HCT116 (cell line): ENCODE measurements around the gene TRPM1. TPM values are rescaled to one million over a fixed set of nuclear protein-coding genes. Genes with fewer than 3 reads are reported as not detected.

ENCODE experiments used
- ATAC-seq: fragments of 200-7000 bp; cut with Tn5 transposase; 2 replicates; pipeline ENCODE4 v1.9.1; 2020; ENCODE audit warnings: mild to moderate bottlenecking, moderate library complexity
- BruUV-seq: library from RNA; stranded (reverse); fragments of 400-500 nt; replicated peaks from 2 replicates; lab custom pipeline; 2021; lab: Mats Ljungman, UMichigan
- CTCF ChIA-PET: fragments of 300-600 bp; sonication (Branson Sonifier 250); formaldehyde crosslinking; loops from one replicate; lab custom pipeline; 2021; ENCODE audit warnings: antibody characterized with exemption; lab: Charles Lee
- POLR2A ChIA-PET: fragments of 300-600, 350-600 bp; sonication (Branson Sonifier 250); formaldehyde crosslinking; loops from one replicate; lab custom pipeline; 2021; ENCODE audit warnings: antibody characterized with exemption; lab: Charles Lee
- RAD21 ChIA-PET, 2 experiments: fragments of 300-600 bp; sonication (Branson Sonifier 250); formaldehyde crosslinking; loops; one replicate each; lab custom pipeline; 2023; ENCODE audit warnings: low total read pairs in 2 of 2; ENCODE audit not compliant: uncharacterized antibody in 2 of 2, unreplicated experiment in 2 of 2, low non-redundant PET in 1 of 2; lab: Charles Lee
- DNase-seq: peaks from one replicate; pipeline ENCODE4 v3.0.0-alpha.2; 2010; ENCODE audit warnings: low read depth, low spot score
- H2AFZ ChIP-seq: fragments of 200-600 bp; shearing (Covaris generic), sonication (generic); 2 replicates; pipeline ENCODE4 v1.6.1; 2017; ENCODE audit warnings: low read depth, mixed run types, mixed read lengths, antibody characterized with exemption, low read length; ENCODE audit not compliant: poor library complexity, severe bottlenecking
- H3K27ac ChIP-seq: 2 replicates; pipeline ENCODE4 v1.5.1; 2012; ENCODE audit warnings: low read depth, low read length
- H3K27me3 ChIP-seq: fragments of 200-600 bp; sonication (generic); 2 replicates; pipeline ENCODE4 v1.6.1; 2016; ENCODE audit warnings: mixed run types, low read length, mixed read lengths; ENCODE audit not compliant: insufficient read depth
- H3K36me3 ChIP-seq, 2 experiments: fragments of 200-500 bp in 1 of 2; fragments of 200-600 bp in 1 of 2; sonication (Bioruptor generic) in 1 of 2; sonication (generic) in 1 of 2; 2 replicates each; pipeline versions ENCODE4 v1.5.1 to v1.6.1; 2014 to 2016; ENCODE audit warnings: low read length in 2 of 2, inconsistent platforms in 1 of 2, mixed read lengths in 1 of 2, mixed run types in 1 of 2; ENCODE audit not compliant: insufficient read depth in 2 of 2, control insufficient read depth in 1 of 2
- H3K4me1 ChIP-seq, 2 experiments: fragments of 200-600 bp in 1 of 2; sonication (generic) in 1 of 2; 2 replicates each; pipeline versions ENCODE4 v1.5.1 to v1.6.1; 2012 to 2017; ENCODE audit warnings: low read length in 2 of 2, inconsistent platforms in 1 of 2, mild to moderate bottlenecking in 1 of 2, mixed read lengths in 1 of 2, mixed run types in 1 of 2, moderate library complexity in 1 of 2; ENCODE audit not compliant: insufficient read depth in 2 of 2, control insufficient read depth in 1 of 2
- H3K4me2 ChIP-seq: fragments of 200-600 bp; sonication (generic); 2 replicates; pipeline ENCODE4 v1.6.1; 2017; ENCODE audit warnings: mixed run types, low read length, mixed read lengths
- H3K4me3 ChIP-seq, 2 experiments: fragments of 200-600 bp in 1 of 2; sonication (generic) in 1 of 2; replicated peaks in 1 of 2; 2 replicates each; pipeline ENCODE4 v1.5.1; 2011 to 2016; ENCODE audit warnings: low read length in 2 of 2, control low read depth in 1 of 2, low read depth in 1 of 2, mild to moderate bottlenecking in 1 of 2, mixed read lengths in 1 of 2, mixed run types in 1 of 2
- H3K79me2 ChIP-seq: fragments of 200-600 bp; sonication (generic); 2 replicates; pipeline ENCODE4 v1.6.1; 2017; ENCODE audit warnings: mild to moderate bottlenecking, mixed run types, low read length, moderate library complexity, mixed read lengths; ENCODE audit not compliant: insufficient read depth
- H3K9ac ChIP-seq: fragments of 200-600 bp; sonication (generic); 2 replicates; pipeline ENCODE4 v1.6.1; 2016; ENCODE audit warnings: low read length, mixed read lengths
- H3K9me2 ChIP-seq: fragments of 200-600 bp; sonication (generic), shearing (Covaris generic); 2 replicates; pipeline ENCODE4 v1.6.1; 2017; ENCODE audit warnings: mixed run types, mild to moderate bottlenecking, moderate library complexity; ENCODE audit not compliant: insufficient read depth
- H3K9me3 ChIP-seq, 2 experiments: fragments of 200-500 bp in 1 of 2; fragments of 200-600 bp in 1 of 2; sonication (Bioruptor generic) in 1 of 2; sonication (generic) in 1 of 2; 2 replicates each; pipeline ENCODE4 v1.6.1; 2014 to 2017; ENCODE audit warnings: low read length in 2 of 2, mixed read lengths in 2 of 2, inconsistent platforms in 1 of 2, low read depth in 1 of 2, mild to moderate bottlenecking in 1 of 2, mixed run types in 1 of 2, moderate library complexity in 1 of 2; ENCODE audit not compliant: control insufficient read depth in 1 of 2, insufficient read depth in 1 of 2
- H4K20me1 ChIP-seq: fragments of 200-600 bp; sonication (generic), shearing (Covaris generic); 2 replicates; pipeline ENCODE4 v1.6.1; 2017; ENCODE audit warnings: mixed run types, mild to moderate bottlenecking, moderate library complexity; ENCODE audit not compliant: insufficient read depth
- CBX3 ChIP-seq: IDR thresholded peaks from 2 replicates; pipeline ENCODE4 v1.6.1; 2012; ENCODE audit warnings: low read depth
- CEBPB ChIP-seq: IDR thresholded peaks from 2 replicates; pipeline ENCODE4 v1.6.1; 2012; ENCODE audit warnings: low read depth
- EGR1 ChIP-seq: IDR thresholded peaks from 2 replicates; pipeline ENCODE4 v1.6.1; 2012; ENCODE audit warnings: low read depth
- ELF1 ChIP-seq: IDR thresholded peaks from 2 replicates; pipeline ENCODE4 v1.6.1; 2012; ENCODE audit warnings: low read depth, borderline replicate concordance
- EZH2 ChIP-seq: fragments of 200-600 bp; sonication (generic); IDR thresholded peaks from 2 replicates; pipeline ENCODE4 v1.6.1; 2017; ENCODE audit warnings: antibody characterized with exemption, mixed run types
- FOSL1 ChIP-seq: IDR thresholded peaks from 2 replicates; pipeline ENCODE4 v1.6.1; 2012; ENCODE audit warnings: low read depth
- JUND ChIP-seq: IDR thresholded peaks from 2 replicates; pipeline ENCODE4 v1.6.1; 2012
- MAX ChIP-seq: IDR thresholded peaks from 2 replicates; pipeline ENCODE4 v1.6.1; 2012
- POLR2A ChIP-seq: IDR thresholded peaks from 2 replicates; pipeline ENCODE4 v1.7.0; 2011; ENCODE audit warnings: borderline replicate concordance; ENCODE audit not compliant: insufficient read depth, insufficient read length; ENCODE audit errors: extremely low read depth
- POLR2AphosphoS5 ChIP-seq: IDR thresholded peaks from 2 replicates; pipeline ENCODE4 v1.6.1; 2011; ENCODE audit warnings: mild to moderate bottlenecking, low read depth, low read length, moderate library complexity
- RAD21 ChIP-seq: IDR thresholded peaks from 2 replicates; pipeline ENCODE4 v1.6.1; 2012; ENCODE audit warnings: low read depth, mild to moderate bottlenecking
- SIN3A ChIP-seq: IDR thresholded peaks from 2 replicates; pipeline ENCODE4 v1.6.1; 2012; ENCODE audit warnings: low read depth
- SP1 ChIP-seq: IDR thresholded peaks from 2 replicates; pipeline ENCODE4 v1.6.1; 2012; ENCODE audit warnings: low read depth
- SRF ChIP-seq: IDR thresholded peaks from 2 replicates; pipeline ENCODE4 v1.6.1; 2012; ENCODE audit warnings: low read depth
- TCF7L2 ChIP-seq: IDR thresholded peaks from 2 replicates; pipeline ENCODE4 v1.7.0; 2011; ENCODE audit warnings: borderline replicate concordance, inconsistent platforms; ENCODE audit not compliant: insufficient read depth, insufficient read length; ENCODE audit errors: extremely low read depth
- ZNF274 ChIP-seq: fragments of 200-500 bp; sonication (Bioruptor generic); IDR thresholded peaks from 2 replicates; pipeline ENCODE4 v1.6.1; 2014; ENCODE audit warnings: mild to moderate bottlenecking, low read depth, low read length, inconsistent platforms
- intact Hi-C: fragments of 100-400 bp; cut with micrococcal nuclease; formaldehyde crosslinking; loops from 2 replicates; pipeline ENCODE4 v1.10.0; 2022
- total RNA-seq: library from RNA; stranded (reverse); gene quantifications from one replicate; pipeline ENCODE4 v1.2.1, GENCODE V29; 2021; ENCODE audit not compliant: unreplicated experiment
- TF ChIP-seq, protein P1 (sequence below): IDR thresholded peaks from 2 replicates; pipeline ENCODE4 v1.6.1; 2012

Gene TRPM1
- total RNA-seq, 1 experiment from 2014 or later = not detected

GRCh38 chr15:30992249-30992864 lies 109.2 kb downstream of the TRPM1 start:
- Histone ChIP-seq H2AFZ (no peak overlapping the region), H3K27me3 (no peaks in the 10 kb centered on the region), H3K9me2 (no peaks in the 10 kb centered on the region), H3K9me3 (no peaks in the 10 kb centered on the region), H3K9ac (peak overlapping the region; percentile 87), H3K4me1 (peaks cover 10 to 23% of the 10 kb centered on the region in 2 experiments; a peak in 3 of 4 replicates), H3K36me3 (no peaks in the 10 kb centered on the region), H3K4me2 (peak overlapping the region; percentile 89), H3K27ac (peak overlapping the region; percentile 99), H4K20me1 (no peaks in the 10 kb centered on the region), H3K4me3 (peak overlapping the region; percentile 92 to 93), H3K79me2 (peaks cover 15% of the 10 kb centered on the region)
- ATAC-seq = peak; percentile 26; the same call in 1 of the 2 replicates
- intact Hi-C loops = no loop called here
- RAD21 ChIA-PET = no interaction called here
- POLR2A ChIA-PET = interaction anchor here (1.2 kb wide), 1 partner anchor 89 kb away, joined by 4 read pairs; the partner anchor contains the start of gene FAN1
- CTCF ChIA-PET = interaction anchor here (0.6 kb wide), 1 partner anchor 137 kb away, joined by 3 read pairs; no protein-coding TSS in a partner anchor
- DNase-seq = no peak
- TF ChIP-seq MAX (peak; percentile 62), ELF1 (no peak), SRF (no peak)
- TSS peak; percentile 89 for BruUV-seq

DNA sequence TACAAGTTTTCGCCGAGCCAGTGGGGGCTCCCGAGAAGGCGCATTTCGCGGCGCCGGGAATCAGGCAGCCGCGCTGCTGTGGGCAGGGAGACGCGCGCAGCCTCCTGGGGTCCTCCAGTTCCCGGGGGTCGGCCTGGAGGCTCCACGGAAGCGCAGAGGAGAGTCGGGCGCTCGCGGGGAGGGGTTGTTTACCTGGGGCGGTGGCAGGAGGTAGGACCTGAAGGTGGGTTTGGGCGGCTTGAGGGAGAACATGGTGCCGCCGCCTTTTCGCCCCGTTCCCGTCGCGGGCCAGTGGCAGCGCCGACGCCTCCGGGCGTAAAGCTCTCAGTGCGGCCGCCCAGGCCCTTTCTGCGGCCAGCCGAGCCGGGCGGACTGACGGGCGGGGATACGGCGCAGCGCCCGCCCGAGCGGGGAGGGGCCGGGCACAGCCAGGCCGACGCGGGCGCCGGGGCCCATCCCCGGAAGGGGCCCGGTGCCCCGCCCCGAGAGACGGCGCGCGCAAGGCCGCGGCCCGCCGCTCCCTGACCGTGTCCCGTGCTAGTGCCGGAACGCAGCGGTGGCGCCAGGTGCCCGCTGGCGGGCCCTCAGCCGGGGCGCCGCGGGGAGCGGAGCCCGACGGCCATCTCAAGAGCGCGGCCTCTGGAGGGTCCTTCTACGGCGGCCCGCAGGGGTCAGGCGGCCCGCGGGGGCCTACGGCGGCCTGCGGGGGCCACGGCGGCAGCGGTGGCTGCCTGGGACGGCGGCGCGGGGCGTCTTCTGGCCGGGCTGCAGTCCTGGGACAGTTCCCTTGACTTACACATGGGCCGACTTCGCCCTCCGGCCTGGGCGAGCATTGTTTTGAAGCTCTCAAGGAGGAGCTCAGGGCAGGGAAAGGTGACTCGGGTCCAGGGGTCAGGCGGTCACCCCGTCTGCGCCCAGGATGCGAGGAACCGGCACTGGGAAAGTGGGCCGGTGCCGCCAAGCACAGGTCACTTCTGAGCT lies 110.0 kb downstream of the TRPM1 start, which contains the start of gene MTMR10:
MTMR10 (minus strand) TSS at position 374 of the 981 bp plus-strand sequence; CDS start at position 252, 122 bp downstream.
- DNase-seq (peak; percentile 36), ATAC-seq (peak; percentile 94)
- Histone ChIP-seq H2AFZ (no peak within 1 kb of the TSS), H3K9me2 (no peaks in the 10 kb centered on the region), H3K4me3 (peak within 1 kb of the TSS; percentile 92 to 93), H3K79me2 (peaks cover 15% of the 10 kb centered on the region), H3K27ac (peak within 1 kb of the TSS; percentile 99), H3K9ac (peak within 1 kb of the TSS; percentile 87), H3K4me1 (peaks cover 10 to 23% of the 10 kb centered on the region in 2 experiments; a peak in 3 of 4 replicates), H3K9me3 (no peaks in the 10 kb centered on the region), H3K27me3 (no peaks in the 10 kb centered on the region), H3K36me3 (peaks cover 0 to 2% of the 10 kb centered on the region in 2 experiments; a peak in 1 of 4 replicates), H3K4me2 (peak within 1 kb of the TSS; percentile 89), H4K20me1 (no peaks in the 10 kb centered on the region)
- RAD21 ChIA-PET = no interaction called here
- POLR2A ChIA-PET = interaction anchor here (1.2 kb wide), 1 partner anchor 88 kb away, joined by 4 read pairs; the partner anchor contains the start of gene FAN1
- CTCF ChIA-PET = interaction anchor here (0.6 to 1.1 kb wide), 2 partner anchors 137 to 138 kb away, joined by 3 read pairs; no protein-coding TSS in a partner anchor
- intact Hi-C loops = no loop called here
- no TSS peak for BruUV-seq
- TF ChIP-seq ELF1 = peak; percentile 25; the same call in 1 of the 2 replicates
- TF ChIP-seq SP1 = no peak
- no peak for TF ChIP-seq TCF7L2
- TF ChIP-seq SRF = no peak
- no peak for TF ChIP-seq EZH2
- no peak for TF ChIP-seq CEBPB
- TF ChIP-seq JUND = no peak
- no peak for TF ChIP-seq ZNF274
- TF ChIP-seq EGR1 = no peak
- no peak for TF ChIP-seq RAD21
- no peak for TF ChIP-seq FOSL1
- TF ChIP-seq MAX = no peak
- TF ChIP-seq POLR2A = peak; percentile 82
- TF ChIP-seq, protein P1, sequence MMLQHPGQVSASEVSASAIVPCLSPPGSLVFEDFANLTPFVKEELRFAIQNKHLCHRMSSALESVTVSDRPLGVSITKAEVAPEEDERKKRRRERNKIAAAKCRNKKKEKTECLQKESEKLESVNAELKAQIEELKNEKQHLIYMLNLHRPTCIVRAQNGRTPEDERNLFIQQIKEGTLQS = no peak
- no peak; the same call in 1 of the 2 replicates for TF ChIP-seq SIN3A
- TF ChIP-seq CBX3 = no peak
- peak; percentile 86; the same call in 1 of the 2 replicates for TF ChIP-seq POLR2AphosphoS5
